Epithelial cell of prostate (primary cell): ENCODE data around the gene GPC5.
"Not testable (repeated sequence)": the region's sequence is repeated elsewhere in the genome, so short reads cannot be mapped to it uniquely, and the experiment has no call there.

Source experiments
- DNase-seq: peaks from one replicate; pipeline ENCODE4 v3.0.0-alpha.2; 2011; ENCODE audit warnings: low read depth, low spot score
- H3K27ac ChIP-seq: fragments of 450-650 bp; 2 replicates; pipeline ENCODE4 v1.5.1; 2017; ENCODE audit warnings: mild to moderate bottlenecking

Gene GPC5

GRCh38 chr13:92727118-92727517, 1328.7 kb downstream of the GPC5 start:
- no peak for DNase-seq
- H3K27ac ChIP-seq, result no peak overlapping the region

- no peak overlapping the region for H3K27ac ChIP-seq
- DNase-seq, result no peak
These were observed 1335.6 kb downstream of the GPC5 start for GRCh38 chr13:92734068-92734467.

GRCh38 chr13:92734545-92734944, 1336.1 kb downstream of the GPC5 start:
- no peak overlapping the region for H3K27ac ChIP-seq
- DNase-seq, result no peak

GRCh38 chr13:92735909-92736308, 1337.5 kb downstream of the GPC5 start:
- DNase-seq, result no peak
- no peak overlapping the region for H3K27ac ChIP-seq

GRCh38 chr13:92739306-92739818, 1340.9 kb downstream of the GPC5 start:
- H3K27ac ChIP-seq, result no peak overlapping the region
- no peak for DNase-seq

GRCh38 chr13:92743992-92744391, 1345.6 kb downstream of the GPC5 start:
- H3K27ac ChIP-seq, result no peak overlapping the region
- no peak for DNase-seq

- no peak for DNase-seq
These were observed 1346.8 kb downstream of the GPC5 start for GRCh38 chr13:92745258-92745657.

GRCh38 chr13:92752705-92753104, 1354.3 kb downstream of the GPC5 start:
- DNase-seq, H3K27ac ChIP-seq: not testable (repeated sequence)

More at GRCh38 chr13:92745258-92745657, 1346.8 kb downstream of the GPC5 start:
- no peak overlapping the region for H3K27ac ChIP-seq

GRCh38 chr13:92761710-92762109, 1363.3 kb downstream of the GPC5 start:
- no peak overlapping the region for H3K27ac ChIP-seq

GRCh38 chr13:92767468-92767867, 1369.0 kb downstream of the GPC5 start:
- no peak for DNase-seq
- H3K27ac ChIP-seq, result no peak overlapping the region

More at GRCh38 chr13:92761710-92762109, 1363.3 kb downstream of the GPC5 start:
- no peak for DNase-seq

- no peak overlapping the region for H3K27ac ChIP-seq
- DNase-seq, result no peak
These were observed 1370.2 kb downstream of the GPC5 start for GRCh38 chr13:92768602-92769001.

GRCh38 chr13:92769046-92769445, 1370.6 kb downstream of the GPC5 start:
- no peak overlapping the region for H3K27ac ChIP-seq
- no peak for DNase-seq

- H3K27ac ChIP-seq, result no peak overlapping the region
- no peak for DNase-seq
These were observed 1377.2 kb downstream of the GPC5 start for GRCh38 chr13:92775658-92776057.

- H3K27ac ChIP-seq, result no peak overlapping the region
- no peak for DNase-seq
These were observed 1383.7 kb downstream of the GPC5 start for GRCh38 chr13:92781965-92782690.

- no peak overlapping the region for H3K27ac ChIP-seq
- no peak for DNase-seq
These were observed 1404.4 kb downstream of the GPC5 start for GRCh38 chr13:92802776-92803175.

GRCh38 chr13:92804346-92804745, 1405.9 kb downstream of the GPC5 start:
- no peak for DNase-seq
- H3K27ac ChIP-seq, result no peak overlapping the region

GRCh38 chr13:92804926-92805325, 1406.5 kb downstream of the GPC5 start:
- no peak for DNase-seq

GRCh38 chr13:92805766-92806165, 1407.3 kb downstream of the GPC5 start:
- no peak overlapping the region for H3K27ac ChIP-seq

More at GRCh38 chr13:92804926-92805325, 1406.5 kb downstream of the GPC5 start:
- H3K27ac ChIP-seq, result no peak overlapping the region

GRCh38 chr13:92806215-92806614, 1407.8 kb downstream of the GPC5 start:
- no peak for DNase-seq
- no peak overlapping the region for H3K27ac ChIP-seq

More at GRCh38 chr13:92805766-92806165, 1407.3 kb downstream of the GPC5 start:
- DNase-seq, result no peak

GRCh38 chr13:92807353-92807752, 1408.9 kb downstream of the GPC5 start:
- no peak for DNase-seq
- H3K27ac ChIP-seq, result no peak overlapping the region

- DNase-seq, result no peak
- no peak overlapping the region for H3K27ac ChIP-seq
These were observed 1409.5 kb downstream of the GPC5 start for GRCh38 chr13:92807966-92808365.

- H3K27ac ChIP-seq, result no peak overlapping the region
- no peak for DNase-seq
These were observed 1422.9 kb downstream of the GPC5 start for GRCh38 chr13:92821324-92821723.
